GM21447 (cell line): ENCODE measurements around the gene TRERF1.
"Not testable (repeated sequence)": the region's sequence is repeated elsewhere in the genome, so short reads cannot be mapped to it uniquely, and the experiment has no call there.

Experiments
- ATAC-seq: cut with Tn5 transposase; IDR thresholded peaks from one replicate; pipeline ENCODE4 v1.9.1; 2021; ENCODE audit not compliant: unreplicated experiment

TRERF1 gene

DNA sequence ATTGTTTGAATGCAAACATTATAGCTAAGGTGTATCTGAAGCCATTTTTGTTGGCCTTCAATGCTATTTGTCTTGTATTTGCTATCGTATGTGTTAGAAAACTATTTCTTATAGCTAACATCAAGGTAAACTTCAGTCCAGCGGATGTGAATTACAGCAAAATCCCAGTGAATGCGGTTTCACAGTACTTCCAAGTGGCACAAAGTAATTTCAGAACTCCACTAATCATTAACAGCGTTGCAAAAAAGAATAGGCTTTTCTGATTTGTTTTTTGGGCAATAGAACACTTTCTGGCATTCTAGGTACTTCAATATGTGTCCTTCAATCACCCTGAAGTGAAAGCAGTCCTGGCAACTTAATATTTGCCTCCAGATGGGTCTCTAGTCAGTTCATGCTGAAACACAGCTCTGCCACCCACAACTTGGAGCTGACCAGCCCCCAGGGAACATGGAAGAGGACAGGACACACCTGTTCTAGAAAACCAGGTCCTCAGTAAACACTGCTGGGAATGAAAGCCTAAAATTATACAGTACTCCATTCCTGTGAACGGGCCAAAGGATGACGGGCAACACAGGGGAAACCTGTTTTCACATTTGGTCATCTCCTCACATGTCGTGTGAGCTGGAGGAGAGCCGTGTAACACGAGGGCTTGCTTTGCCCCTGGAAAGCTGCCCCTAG, 224.4 kb downstream of the TRERF1 start:
- no peak for ATAC-seq

DNA sequence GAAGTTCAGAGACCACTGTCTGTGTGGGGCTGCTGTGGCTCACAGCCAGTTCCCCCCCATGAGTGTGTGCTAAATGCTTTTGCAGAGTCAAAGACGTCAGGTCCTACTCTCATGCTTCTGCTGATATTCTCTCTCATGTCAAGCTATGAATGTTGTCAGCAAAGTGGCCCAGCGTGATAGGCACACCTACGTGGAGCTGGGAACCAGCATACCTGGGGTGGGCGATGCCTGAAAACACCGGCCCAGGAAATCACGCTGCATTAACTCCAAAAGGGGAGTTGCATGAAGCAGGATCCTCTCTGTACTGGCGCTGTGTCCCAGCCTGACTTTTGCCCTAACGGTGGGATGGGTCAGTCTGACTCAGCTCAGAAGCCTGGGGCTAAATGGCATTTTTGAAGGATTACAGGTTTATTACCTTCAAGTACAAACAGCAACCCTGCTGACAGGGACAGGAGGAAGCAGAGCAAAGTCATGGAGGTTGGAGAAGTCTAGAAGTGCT, 225.0 kb downstream of the TRERF1 start:
- no peak for ATAC-seq

DNA sequence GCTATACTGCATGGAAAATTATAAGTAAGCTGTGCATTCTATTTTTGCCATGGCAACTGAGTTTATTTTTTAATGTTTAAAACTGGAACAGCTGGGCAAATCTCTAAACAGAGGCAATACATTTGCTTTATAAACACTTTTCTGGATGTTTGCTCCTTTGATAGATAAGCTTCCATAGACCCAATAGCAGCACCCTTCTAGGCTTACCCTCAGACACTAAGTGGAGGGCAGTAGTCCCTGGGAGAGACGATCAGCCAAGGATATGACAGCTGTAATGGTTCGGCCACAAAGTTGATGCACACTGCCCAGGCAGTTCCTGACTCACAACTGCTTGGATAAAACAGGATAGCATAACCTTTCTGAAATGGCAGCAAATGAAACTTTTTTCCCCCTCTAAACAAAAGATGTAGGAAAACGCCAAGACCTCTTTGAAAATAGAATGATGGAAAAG, 225.5 kb downstream of the TRERF1 start:
- no peak for ATAC-seq

DNA sequence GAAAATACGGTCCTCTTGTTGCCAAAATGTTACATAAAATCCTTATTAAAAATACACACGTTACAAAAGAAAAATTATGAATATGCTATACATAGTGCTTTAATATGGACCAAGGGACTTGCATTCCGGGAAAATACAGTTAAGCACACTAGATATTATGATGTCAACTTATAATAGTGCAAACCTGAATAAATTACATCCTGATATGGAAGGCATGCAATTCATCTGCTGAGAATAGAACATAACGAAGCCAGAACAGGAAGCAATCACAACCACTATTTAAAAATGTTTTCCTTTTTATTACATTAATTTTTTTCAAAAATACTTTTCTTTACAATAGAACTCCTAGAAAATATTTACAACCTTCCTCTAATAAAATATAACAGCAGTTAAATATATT, 226.3 kb downstream of the TRERF1 start:
- no peak for ATAC-seq

DNA sequence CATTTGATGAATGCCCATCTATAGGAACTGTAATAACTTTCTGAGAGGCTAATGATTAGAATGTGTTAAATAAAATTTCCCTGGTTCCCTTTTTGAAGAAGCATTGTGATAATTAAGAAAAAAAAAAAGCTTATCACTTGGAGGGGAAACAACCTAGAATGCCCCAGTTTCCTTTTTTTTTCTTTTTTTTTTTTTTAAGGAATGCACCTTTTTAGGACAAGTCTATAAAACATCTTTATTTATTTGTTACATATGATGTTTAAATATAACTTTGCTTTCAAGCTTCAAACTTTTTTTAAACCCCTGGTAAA, 226.7 kb downstream of the TRERF1 start:
- ATAC-seq = no peak

DNA sequence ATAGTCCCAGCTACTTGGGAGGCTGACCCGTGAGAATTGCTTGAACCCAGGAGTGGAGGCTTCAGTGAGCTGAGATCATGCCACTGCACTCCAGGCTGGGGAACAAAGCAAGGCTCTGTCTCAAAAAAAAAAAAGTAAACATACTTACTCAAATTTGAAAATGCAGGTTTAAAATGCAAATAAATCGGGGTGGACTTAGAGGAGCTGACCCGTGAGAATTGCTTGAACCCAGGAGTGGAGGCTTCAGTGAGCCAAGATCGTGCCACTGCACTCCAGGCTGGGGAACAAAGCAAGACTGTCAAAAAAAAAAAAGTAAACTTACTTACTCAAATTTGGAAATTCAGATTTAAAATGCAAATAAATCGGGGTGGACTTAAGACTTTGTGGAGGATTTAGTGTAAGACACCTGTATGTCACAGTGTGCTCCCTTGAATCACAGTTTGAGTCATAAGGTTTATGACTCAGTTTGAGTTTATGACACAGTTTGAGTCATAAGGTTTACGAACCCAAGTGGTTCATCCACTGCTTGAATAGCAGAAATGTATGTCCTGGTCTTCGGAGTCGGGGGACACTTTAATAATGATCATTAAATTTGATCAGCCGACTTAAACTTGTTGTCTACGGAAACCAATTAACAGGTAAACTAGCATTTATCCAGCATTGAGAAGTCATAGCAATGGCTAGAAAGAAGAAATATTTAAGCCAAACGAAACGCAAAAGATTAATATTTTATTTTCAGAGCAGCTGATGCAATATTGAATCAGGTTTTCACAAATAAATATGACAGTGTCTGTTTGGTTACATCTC, 227.3 kb downstream of the TRERF1 start:
- peak; percentile 87 for ATAC-seq

DNA sequence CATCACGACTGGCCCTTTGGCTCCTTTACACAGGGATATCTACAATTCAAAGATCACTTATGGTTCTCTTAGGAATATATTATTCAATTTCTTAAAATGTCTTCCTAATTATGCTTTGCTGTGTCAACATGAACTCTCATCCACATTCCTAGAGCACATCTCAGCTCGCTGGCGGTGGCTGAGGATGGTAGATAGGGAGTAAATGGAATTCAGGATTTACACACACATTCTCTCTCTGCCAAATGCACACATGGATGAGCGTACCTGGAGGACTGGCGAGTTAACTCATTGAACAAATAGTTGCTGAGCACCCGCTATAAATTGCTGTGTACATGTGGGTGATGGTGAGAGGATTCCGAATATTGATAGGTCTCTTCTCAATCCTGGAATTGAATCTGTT, 229.3 kb downstream of the TRERF1 start:
- no peak for ATAC-seq

DNA sequence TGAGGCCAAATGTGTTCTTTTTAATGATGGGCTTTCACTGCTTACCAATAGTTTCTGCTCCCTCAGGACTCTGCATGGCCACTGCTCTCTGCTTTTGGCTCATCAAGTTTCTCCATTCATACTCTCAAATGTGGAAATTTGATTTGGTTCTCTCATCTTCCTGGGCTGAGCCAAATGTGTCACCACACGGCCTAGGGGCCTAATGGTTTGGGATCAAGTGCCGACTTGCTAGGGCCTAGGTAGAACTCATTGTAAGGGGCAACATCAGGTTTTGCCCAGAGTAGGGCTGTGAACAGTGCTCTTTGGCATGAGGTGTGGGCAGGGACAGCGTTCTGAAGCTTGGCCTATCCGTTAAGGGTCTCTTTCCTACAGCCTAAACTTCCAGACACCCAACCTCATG, 230.2 kb downstream of the TRERF1 start:
- ATAC-seq = no peak

DNA sequence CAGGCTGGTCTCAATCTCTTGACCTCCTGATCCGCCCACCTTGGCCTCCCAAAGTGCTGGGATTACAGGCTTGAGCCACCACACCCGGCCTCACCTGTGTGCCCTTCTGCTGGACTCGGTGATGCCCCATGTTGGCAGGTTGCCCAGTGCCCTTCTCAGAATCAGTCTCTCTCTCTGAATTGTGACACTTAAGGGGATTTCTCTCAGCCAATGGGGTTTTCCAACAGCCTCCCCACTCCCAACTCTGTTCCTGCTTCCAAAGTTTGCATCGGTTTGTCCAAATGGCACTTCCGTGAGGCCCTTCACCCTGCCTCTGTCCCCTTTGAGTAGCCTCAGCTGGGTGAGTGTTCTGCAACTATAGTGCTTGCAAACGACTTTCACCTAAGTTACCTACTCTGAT, 230.9 kb downstream of the TRERF1 start:
- no peak for ATAC-seq

DNA sequence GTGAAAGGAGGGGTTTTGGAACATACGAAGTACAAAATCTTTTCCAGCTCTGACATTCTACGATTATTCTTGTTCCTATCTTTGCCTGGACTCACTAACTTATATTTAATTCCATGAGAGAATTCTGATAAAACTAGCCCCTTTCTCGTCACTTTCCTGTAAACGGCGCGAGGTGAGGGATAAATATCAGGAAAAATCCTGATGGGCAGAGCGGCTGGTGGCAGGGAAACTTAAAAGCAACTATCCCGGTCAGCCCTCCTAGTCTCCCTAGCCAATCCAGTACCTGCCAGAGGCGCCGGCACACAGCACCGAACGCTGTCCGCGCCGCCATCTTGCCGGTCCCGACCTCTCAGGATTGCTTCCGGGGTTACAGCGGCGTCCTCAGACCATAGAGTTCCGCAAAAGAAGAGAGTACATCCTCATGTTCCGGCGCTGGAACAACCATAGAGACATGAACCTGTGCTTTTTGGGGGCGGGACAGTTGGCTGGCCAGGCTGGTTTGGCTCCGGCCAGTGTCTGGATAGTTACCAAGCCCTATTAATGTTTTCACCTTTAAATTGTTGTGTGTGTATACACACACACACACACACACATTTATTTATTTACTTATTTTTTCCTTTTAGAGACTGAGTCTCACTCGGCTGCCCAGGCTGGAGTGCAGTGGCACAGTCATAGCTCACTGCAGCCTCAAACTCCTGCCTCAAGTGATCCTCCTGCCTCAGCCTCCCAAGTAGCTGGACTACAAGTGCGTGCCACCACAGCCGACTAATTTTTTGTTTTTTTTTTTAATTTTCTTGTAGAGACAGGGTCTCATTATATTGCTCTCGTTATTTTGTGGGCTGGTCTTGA, 234.0 kb downstream of the TRERF1 start, which contains the start of gene MRPS10:
TSS of gene MRPS10 (minus strand) at position 343 of the 849 bp plus-strand sequence. CDS start at position 331, 12 bp downstream.
- peak; percentile 94 for ATAC-seq

DNA sequence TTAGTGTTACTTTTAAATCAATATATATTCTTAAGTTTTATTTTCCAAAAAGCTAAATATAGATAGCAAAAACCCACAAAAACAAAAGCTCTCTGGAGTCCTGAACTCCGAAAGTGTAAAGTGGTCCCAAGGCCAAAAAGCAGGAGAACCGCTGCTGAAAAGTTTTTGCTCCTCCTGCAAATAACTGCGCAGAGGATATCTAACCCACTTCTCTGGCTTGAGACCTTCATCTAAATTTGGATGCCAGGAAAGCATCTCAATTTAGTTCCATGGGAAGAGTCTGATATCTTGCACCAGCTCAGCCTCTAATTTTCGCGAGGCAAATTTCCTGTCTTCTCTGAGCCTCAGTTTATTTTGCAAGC, 234.6 kb downstream of the TRERF1 start:
- no peak for ATAC-seq

DNA sequence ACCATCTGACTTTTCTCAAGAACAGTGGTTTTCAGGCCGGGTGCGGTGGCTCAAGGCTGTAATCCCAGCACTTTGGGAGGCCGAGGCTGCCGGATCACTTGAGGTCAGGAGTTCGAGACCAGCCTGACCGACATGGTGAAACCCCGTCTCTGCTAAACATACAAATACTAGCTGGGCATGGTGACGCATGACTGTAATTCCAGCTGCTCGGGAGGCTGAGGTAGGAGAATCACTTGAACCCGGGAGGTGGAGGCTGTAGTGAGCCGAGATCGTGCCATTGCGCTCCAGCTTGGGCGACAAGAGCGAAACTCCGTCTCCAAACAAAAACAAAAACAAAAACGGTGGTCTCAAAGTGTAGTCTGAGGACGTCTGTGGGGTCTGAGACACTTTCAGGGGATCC, 235.2 kb downstream of the TRERF1 start:
- not testable (repeated sequence) for ATAC-seq

DNA sequence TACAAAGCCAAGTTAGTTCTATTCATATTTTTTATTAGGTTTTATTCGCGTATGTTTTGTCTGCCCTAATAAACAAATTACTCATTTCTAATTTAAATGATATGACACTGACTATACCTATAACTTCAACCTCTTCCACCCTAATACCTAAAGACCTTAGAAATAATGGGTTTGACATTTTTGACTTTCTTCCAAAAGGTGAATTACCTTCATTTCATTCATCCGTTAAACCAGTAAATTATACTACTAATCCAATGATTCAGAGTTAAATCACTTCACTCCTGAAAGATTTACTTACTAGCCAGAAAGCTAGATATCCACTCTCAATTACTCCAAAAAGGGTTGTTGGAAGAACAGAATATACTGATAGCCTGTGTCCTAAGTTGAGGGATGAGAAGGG, 239.3 kb downstream of the TRERF1 start:
- no peak for ATAC-seq

DNA sequence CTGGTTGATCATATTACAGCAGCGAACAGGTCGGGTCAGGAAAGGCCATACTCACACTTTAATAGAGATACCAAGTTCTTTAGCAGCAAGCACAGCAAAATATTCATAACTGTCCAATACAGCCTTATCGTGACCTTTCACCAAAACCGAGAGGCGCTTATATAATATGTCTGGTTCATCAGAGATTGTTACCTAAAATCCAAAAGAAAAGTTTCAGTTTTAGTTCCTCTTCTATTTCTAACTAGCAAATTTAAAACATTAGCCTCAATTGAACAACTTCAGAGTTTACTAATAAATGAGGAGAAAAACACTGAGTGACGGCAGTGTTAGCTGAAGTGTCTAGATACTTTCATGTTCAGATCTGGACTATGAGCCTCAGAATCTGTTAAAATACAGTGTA, 240.0 kb downstream of the TRERF1 start:
- no peak for ATAC-seq

DNA sequence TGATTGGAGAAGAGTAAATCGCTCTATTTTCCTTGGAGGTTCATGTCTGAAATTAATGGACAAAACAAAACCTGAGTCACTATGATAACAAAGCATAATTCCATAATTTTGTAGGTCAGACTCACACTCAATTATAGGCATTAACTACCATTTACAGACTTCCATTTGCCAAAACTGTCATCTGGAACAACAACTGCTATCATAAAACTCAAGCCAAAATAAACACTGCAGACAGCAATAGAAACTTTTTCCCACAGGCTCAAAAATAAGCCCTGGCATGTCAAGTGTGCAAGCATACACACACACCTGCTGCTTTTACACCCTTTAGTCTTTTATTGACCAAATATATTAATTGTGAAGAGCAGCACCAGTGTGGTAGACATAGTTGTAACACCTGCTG, 241.2 kb downstream of the TRERF1 start:
- no peak for ATAC-seq

DNA sequence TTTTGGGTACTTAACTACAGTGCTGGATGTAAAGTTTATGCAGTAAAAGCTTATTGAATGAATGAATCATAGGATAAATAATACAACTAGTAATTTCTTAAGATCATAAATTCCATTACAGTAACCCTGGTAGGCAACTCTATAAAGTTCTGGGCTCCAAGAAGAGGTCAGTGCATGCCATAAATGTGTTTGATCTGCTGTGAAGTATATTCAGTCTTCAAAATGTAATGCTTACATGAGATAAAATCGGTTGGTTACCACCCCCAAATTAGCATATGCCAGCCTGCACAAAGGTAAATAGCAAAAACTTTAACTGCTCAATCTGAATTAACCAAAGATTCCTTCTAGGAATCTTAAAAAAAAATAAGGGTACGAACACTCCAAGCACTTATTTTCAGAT, 244.2 kb downstream of the TRERF1 start:
- not testable (repeated sequence) for ATAC-seq

DNA sequence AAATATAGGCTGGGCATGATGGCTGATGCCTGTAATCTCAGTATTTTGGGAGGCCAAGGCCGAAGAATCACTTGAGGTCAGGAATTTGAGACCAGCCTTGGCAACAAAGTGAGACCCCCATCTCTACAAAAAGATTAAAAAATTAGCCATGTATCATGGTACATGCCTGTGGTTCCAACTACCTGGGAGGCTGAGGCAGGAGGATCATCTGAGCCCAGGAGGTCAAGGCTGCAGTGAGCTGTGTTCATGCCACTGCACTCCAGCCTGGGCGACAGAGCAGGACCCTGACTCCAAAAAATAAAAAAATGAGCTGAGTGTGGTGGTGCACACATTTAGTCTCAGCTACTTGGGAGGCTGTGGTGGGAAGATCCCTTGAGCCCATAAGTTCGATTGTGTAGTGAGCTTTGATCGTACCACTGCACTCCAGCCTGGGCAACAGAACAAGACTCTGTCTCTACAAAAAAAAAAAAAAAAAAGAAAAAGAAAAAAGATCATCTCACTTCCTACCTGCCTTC, 246.9 kb downstream of the TRERF1 start:
- no peak for ATAC-seq

DNA sequence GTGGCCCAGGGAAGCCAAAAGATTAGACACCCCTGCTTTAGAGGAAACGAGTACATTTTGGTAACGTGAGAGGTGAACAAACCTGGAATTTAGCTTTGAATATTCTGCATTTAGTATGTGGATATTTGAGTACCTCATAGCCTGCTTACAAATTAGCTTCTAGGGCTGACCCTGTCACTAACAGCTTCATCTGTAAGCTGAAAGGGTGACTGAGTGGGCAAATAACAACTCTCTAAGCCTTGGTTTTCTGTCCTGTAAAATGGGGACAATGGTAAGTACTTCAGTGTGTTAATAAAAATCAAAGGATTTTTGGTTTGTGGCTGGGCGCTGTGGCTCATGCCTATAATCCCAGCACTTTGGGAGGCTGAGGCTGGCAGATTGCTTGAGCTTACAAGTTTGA, 248.5 kb downstream of the TRERF1 start:
- ATAC-seq = no peak

DNA sequence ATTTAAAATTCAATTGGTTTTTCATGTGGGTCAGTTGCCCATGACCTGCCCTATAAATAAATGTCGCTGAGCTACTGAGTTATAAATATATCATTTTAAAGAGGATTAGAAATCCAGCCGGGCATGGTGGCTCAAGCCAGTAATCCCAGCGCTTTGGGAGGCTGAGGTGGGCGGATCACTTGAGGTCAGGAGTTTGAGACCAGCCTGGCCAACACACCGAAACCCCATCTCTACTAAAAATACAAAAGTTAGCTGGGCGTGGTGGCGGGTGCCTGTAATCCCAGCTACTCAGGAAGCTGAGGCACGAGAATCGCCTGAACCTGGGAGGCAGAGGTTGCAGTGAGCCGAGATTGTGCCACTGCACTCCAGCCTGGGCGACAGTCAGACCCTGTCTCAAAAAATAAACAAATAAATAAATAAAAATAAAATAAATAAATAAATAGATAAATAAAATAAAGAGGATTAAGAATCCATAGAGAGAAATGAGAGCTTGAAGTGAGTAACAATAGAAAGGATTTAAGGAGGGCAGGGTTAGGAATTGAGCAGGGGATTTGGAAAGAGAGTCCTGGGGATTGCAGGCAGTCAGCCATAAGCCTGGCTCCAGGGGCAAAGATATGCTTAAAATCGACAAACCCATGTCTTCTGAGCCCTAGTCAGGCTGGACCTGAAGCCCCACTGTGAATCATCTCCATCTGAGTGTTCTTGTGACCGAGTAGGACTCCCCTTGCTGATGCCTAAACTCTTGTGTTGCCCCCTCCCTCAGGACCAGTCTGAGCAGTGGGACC, 249.4 kb downstream of the TRERF1 start:
- not testable (repeated sequence) for ATAC-seq

DNA sequence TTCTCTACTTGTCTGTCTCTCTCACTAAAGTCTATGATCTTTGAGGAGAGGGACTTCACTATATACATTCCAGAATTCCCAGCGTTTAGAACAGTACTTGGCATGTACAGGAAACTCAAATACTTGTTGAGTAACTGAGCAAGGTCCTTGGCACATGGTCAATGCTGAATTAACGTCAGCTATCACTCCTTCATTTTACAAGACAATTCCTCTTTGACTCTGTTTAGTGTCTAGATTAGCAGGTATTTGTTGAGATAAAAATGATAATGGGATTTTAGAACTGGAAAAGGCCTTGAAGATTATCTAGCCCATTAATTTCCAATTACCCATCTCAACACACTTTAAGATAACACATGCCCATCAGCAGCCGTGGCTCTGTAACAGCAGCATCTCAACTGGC, 250.3 kb downstream of the TRERF1 start:
- ATAC-seq = no peak

DNA sequence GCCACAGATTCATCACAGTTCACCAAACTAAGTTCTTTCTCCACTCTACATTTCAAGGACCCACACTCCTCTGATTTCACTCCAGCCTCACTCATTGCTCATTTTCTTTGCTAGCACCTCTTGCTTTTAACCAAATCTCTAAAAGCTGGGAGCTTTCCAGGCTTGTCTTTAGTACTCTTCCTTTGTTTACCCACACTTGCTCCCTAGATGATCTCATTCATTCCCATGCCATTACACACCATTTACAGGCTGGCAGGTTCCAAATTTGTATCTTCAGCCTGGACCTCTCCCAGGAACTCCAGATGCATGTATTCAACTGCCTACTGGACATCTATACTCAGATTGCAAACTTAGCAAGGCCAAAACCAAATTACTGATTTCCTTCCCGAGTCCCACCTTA, 251.7 kb downstream of the TRERF1 start:
- ATAC-seq = no peak
